ENCODE data around the gene CCDC142.
A peak's percentile ranks its signal among the peaks of the same experiment; 100 is the strongest.
"Not testable (repeated sequence)": the region's sequence is repeated elsewhere in the genome, so short reads cannot be mapped to it uniquely, and the experiment has no call there.

Gene CCDC142

DNA sequence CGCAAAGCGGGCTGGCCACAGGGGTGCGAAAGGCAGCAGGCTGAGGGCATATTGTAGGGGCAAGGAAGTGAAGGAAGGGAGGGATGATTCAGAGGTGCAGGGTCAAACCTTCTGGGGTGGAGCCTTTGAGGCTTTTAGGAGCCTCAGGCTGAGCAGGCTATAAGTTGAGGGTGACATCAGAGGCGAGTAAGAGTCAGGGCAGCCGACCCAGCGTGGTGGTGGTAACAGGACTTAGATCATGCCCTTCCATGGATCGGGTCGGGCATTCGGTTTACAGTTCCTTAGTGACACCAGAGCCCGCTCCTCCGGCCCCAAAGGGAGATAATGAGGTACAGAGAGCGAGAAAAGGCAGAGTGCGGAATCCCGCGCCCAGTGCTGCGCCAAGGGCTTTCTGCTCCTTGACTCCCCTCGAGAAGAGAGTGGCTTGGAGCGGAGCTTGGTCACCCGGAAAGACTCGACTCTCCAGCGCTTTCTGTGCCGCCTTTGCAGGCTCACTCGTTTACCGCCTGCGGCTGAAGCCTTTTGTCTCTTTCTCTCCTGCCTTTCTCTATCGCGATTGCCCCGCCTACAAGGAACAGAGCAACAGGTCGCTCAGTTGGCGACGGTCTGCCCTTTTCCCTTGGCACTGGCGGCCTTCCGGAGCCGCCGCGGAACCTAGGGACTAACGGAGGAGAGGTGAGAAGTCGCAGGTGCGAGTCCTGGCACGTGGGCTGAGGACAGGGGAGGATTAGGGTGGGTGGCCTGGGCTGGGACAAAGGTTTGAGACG is 15.9 kb upstream of the CCDC142 start:
- peak; percentile 60 for DNase-seq

DNA sequence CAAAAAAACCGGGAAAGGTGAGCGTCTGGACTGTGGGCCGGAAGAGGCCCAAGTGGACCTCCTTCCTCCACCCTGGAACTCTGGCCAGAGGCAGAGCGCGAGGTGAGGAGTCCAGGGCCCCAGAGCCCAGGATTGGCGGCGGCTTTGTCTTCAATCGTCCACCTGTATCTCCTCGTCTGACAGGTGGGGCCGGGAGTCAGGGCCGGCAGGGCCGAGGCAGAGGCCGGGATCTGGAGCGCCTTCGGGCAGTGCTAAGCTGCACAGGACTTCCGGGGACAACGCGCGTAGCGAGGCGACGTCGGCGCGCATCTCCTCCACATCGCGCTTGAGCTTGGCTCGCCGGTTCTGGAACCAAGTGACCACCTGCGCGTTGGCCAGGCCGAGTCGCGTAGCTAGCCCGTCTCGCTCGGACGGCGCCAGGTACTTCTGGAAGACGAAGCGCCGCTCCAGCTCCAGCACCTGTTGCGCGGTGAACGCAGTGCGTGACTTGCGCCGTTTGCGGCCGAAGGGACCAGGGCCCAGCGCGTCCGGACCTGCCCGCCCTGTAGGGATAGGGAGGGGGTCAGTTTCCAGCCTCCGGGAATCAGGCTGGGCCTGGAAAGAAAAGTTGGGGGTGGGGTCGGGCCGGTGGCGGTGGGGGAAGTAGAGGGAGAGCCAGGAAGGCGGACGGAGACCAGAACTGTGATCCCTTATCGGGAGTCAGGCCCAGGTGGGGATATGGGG is 15.1 kb upstream of the CCDC142 start:
- DNase-seq = peak; percentile 66

DNA sequence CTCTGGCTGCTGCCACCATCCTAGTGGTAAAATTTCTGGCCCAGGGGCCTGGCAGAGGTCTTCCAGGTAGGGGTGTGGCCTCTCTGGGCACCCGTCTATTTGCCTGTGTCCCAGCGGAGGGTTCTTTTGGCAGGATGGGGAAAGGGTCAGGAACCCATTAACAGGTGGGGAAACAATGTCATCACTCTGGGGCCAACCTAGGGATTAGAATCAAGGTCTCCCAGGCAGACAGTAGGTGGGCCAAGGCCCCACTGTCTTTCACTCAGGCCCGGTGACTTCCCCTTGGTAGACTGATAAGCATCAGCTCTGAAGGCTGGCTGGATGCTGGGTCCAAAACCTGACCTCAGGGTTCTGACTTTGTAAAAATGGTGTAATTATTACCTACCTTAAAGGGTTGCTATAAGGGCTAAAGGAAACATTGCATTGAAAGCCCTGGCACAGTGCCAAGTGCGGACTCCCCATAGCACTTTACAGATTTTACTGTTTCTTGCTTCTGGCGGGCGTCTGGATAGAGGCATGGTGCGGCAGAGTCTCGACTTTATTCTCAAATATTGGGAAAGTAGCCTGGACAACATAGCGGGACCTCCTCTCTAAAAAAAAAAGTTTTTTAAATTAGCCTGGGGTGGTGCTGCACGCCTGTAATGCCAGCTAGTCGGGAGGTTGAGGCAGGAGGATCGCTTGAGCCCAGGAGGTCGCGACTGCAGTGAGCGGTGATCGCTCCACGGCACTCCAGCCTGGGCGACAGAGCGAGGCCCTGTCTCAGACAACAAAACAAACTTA is 14.4 kb upstream of the CCDC142 start:
- no peak for DNase-seq

DNA sequence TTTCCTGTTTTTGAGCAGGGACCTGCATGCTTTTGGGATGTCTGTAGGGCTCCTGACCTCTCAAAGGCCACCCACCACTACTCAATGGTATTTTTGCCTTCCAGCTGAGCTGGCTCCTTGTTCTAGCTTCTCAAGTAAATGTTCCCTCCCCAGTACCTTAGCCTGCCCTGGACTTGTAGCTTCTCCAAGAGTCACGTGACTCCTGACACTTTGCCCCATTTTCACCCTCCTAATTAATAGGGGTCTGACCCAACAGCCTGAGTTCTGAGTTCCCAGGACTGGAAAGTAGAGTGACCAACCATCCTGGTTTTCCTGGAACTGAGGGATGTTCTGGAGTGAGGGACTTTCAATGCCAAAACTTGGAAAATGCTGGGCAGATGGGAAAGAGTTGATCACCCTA is 12.6 kb upstream of the CCDC142 start:
- DNase-seq = no peak

DNA sequence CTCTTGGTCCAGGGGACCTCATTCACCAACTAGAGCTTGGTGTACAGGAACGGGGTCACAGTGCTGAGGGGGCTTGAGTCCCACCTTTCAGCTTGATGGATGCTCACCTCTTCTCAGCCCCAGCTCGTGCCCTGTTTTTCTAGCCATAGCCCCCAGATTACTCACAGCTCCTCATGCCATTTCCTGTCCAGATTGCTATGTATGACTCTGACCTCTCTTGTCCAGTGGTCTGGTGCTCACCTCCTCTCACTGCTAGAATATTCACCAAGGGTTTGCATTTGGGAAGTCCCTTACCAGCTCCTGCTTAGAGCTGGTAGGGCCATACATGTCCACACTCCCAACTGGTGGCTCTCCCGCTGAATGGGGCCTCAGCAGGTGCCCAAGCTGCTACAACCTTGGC is 10.7 kb upstream of the CCDC142 start:
- DNase-seq = no peak

DNA sequence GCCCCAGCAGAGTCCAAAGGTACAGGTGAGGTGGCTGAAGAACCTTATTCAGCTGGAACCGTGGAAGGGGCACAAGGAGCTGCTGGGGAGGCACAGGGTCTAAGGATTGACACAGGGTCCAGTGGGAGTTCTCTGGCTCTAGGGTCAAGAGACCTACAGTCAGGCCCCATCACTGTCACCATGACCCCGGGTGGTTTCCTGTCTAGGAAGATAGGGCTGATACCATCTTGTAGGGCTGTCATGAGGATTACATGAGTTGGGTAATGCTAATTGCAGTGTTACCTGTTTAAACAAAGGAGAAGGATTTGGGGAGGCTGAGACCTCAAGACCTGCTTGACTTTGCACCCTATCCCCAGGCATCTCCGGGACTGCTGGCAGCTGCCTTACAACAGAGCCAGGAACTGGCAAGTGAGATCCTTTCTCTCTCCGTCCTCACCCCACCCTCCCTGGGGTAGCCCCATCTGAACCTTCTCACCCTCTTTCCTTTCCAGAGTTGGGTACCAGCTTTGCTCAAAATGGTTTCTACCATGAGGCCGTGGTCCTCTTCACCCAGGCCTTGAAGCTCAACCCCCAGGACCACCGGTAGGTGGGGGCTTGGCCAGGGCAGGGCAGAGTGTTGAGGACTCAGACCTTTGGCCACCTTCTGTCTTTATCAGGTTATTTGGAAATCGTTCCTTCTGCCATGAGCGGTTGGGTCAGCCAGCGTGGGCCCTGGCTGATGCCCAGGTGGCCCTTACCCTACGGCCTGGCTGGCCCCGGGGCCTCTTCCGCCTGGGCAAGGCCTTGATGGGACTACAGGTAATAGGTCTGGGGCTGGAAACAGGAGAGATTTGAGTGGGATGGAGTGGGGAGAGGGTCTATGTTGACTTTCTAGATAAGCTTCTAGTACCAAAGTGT is 9.1 kb upstream of the CCDC142 start:
- DNase-seq = no peak

DNA sequence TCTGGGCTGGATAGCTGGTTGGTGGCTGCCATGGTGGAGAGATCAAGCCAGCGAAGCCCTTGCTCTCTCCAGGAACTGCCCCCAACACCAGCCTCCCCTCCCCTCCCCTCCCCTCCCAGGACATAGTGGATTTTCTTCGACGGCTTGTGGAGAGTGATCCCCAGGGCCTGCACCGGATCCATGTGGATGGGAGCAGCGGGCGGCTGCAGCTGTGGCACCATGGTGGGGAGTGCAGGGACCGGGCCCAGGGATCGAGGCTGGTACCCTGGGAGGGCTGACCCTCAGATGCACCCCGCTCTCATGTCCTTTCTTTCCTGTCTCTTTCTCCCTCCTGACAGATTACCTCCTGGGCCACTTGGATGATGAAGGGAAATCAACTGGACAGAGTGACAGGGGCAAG is 7.1 kb upstream of the CCDC142 start:
- no peak for DNase-seq

DNA sequence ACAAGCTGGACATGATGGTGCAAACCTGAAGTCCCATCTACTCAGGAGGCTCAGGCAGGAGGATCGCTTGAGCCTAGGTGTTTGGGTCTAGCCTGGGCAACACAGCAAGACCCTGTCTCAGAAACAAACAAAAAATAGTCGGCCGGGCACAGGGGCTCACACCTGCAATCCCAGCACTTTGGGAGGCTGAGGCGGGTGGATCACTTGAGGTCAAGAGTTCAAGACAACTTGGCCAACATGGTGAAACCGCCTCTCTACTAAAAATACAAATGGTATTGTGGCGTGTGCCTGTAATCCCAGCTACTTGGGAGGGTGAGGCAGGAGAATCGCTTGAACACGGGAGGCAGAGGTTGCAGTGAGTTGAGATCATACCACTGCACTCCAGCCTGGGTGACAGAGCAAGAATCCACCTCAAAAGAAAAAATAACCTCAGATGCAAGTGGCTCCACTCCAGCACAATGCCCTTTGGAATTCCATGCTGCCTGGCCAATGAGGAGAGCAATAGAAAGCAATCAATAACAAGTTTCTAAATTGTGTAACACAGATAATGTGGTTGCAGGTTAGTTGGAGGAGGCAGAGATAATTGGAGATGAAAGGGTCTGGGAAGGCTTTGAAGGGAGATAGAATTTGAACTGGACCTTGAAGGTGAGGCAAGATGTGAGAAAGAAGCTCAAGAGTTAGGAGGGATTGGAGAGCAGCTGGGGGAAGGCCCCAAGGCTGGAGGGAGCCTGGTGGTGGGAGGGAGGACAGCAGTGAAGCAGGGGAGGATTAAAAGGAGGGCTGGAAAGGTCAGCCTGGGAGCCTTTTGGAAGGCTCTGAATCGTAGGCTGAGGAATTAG is 6.1 kb upstream of the CCDC142 start:
- no peak for DNase-seq

DNA sequence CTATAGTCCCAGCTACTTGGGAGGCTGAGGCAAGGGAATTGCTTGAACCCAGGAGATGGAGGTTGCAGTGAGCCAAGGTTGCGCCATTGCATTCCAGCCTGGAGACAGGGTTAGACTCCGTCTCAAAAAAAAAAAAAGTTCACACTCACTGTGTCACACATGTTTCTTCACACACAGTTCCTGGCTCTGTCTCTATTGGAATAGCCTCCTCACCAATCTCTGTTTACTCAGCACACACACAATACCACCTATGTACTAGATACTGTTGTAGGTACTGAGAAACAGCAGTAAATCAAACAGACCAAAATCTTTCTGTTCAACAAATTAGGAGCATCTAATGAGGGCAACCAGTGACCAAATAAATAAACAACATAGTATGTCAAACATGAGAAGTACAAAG is 3.3 kb upstream of the CCDC142 start:
- DNase-seq = no peak

DNA sequence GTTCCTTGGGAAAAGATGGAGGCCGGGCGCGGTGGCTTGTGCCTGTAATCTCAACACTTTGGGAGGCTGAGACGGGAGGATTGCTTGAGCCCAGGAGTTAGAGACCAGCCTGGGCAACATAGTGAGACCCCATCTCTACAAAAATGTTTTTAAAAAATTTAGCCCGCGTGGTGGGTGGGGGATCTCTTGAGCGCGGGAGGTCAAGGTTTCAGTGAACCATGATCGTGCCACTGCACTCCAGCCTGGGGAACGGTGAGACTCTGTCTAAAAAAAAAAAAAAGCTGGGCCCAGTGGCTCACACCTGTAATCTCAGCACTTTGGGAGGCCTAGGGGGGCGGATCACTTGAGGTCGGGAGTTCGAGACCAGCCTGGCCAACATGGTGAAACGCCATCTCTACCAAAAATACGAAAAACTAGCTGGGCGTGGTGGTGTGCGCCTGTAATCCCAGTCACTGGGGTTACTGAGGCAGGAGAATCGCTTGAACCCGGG is 922 bp upstream of the CCDC142 start:
- DNase-seq = not testable (repeated sequence)

DNA sequence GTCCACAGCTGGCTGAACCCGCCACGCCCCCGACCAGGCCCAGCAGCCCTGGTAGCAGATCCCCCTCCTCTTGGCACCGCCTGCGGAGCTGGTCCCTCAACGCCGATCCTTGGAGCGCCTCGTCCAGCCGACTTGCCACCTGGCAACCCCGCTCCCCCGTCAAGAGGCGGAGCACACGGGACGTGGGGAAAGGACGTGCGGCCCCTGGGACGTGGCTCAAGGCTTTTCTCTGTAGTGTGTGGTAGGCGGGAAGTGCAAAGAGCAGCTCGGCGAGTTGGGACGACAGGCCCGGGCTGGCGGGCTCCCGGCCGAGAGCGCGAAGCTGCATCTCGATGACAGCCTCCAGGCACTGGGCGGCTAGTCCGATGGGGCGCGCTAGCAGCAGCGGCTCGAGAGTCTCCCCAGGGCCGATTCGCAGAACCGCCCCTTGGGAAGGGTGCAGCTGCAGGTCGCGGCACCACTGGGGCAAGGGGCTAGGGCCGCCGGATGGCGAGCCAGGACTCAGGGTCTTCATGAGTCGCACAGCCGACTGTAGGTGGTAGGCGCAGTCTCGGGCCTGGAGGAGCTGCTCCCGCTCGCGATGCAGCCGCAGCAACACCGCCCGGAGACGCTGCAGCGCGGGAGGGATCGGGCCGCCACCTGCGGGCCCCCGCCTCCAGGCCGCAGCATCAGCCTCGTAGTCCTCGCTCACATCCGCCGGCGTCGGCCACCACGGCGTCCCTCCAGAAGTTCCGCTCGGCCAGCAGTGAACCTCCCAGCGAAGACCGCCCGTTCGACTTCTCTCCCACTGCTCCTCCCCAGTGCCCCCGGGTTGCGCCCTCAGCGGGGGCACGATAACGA is 617 bp downstream of the CCDC142 start:
- no peak for DNase-seq

DNA sequence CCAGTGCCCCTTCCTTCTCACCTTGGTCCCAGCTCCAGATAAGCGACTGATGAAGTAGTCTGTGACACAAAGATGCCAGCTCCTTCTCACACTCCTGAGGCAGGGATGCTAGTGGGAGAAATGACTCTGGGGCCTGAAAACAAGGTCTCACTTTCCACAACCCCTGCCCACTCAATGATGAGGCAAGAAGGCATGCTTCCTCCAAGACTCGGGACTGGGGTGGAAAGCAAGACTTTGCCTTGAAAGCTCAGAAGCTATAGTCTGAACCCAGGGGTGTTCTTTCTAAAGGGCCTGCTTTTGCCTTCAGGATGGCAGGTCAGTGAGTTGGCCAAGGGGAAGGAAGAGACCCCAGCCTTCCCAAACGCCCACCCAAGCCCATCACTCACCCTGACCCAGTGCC is 1.4 kb downstream of the CCDC142 start:
- no peak for DNase-seq

DNA sequence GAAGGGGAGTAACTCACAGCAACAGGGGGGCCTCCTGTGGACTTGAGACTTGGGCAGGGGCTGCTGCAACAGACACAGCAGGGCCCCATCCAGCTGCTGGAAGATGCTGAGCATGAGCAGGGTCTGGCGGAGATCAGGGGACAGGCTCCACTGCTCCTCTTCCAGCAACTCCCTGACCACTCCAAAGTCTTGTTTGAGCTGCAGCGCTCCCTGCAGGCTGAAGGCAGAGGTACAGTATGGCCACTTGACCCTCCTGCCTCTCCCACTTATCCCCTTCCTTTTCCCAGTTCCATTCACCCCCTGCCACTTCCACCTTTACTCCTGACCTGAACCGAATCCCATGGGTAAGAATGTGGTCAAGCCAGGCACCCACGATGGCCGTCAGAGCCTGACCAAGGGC is 7.9 kb downstream of the CCDC142 start:
- DNase-seq = no peak

DNA sequence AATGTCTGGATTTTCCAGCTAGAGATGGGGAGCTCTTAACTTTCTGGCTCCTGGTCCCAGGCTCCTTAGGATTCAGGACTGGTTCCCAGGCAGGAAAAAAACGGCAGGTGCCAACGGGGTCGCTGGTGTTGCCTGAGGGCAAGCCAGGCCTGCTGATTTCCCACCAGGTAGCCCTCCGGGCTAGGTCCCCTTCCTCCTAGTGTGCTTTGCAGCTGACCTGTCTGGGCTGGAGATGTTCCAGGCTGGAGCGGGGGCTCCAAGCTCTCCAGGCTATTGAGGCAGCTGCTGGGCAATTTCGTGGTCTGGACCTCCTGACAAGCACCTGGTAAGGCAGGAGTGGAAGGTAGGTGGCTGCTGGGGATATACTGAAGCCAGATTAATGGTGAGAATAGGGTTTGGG is 8.3 kb downstream of the CCDC142 start:
- no peak for DNase-seq

DNA sequence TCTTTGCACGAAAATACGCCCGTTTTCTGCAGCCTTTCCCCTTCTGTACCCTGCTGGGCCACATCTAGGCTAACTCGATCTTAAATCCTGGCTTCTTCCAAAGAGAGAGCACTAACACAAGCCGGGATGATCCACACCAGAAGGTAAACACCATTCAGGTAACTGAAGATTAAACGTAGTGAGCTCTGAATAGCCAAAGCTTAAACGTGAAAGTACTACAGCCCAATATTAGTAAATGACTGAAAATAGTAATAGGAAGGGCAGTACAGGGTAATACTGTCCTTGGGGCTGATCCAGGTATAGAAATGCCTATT is 9.9 kb downstream of the CCDC142 start:
- no peak for DNase-seq

DNA sequence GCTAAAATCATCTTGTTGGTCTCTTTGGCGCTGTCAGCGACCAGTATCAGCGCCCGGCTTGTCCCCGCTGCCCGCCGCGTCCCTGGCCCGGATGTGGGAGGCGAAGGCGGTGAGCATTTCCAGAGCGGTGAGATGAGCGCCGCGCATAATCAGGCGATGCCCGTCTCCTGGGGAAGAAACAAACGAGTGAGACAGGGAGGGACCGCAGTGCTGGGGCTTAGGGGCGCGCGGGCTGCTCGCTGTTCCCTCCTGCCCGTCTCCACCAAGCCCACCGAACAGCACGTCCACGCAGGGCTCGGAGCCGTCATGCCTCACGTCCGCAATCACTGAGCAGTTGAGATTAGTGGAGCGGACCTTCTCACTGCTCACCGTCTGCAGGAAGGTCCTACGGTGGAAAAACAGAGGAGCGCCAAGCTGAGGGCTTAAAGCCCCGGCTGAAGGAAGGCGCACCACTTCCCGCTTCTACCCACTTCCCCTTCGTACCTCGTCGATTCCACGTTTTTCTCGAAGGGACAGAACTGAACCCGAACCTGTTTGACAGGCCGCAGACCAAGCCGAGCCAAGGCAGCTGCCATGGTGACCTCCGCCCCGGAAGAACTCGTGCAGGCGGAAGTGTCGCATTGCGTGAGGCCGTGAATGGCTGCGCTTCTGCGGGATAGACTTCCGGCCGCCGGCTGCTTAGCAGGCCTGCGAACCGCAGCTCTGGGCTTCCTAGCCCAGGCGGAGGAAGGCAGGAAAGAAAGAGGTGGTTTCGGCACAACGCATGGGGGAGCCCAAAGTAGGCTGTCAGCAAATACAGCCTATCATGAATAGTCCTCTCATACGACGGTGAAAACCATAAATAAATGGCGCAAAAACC is 10.5 kb downstream of the CCDC142 start, which contains the start of gene MRPL53:
MRPL53 (minus strand) TSS at position 595 of the 859 bp plus-strand sequence; CDS start at position 575, 20 bp downstream.
- DNase-seq = peak; percentile 97

DNA sequence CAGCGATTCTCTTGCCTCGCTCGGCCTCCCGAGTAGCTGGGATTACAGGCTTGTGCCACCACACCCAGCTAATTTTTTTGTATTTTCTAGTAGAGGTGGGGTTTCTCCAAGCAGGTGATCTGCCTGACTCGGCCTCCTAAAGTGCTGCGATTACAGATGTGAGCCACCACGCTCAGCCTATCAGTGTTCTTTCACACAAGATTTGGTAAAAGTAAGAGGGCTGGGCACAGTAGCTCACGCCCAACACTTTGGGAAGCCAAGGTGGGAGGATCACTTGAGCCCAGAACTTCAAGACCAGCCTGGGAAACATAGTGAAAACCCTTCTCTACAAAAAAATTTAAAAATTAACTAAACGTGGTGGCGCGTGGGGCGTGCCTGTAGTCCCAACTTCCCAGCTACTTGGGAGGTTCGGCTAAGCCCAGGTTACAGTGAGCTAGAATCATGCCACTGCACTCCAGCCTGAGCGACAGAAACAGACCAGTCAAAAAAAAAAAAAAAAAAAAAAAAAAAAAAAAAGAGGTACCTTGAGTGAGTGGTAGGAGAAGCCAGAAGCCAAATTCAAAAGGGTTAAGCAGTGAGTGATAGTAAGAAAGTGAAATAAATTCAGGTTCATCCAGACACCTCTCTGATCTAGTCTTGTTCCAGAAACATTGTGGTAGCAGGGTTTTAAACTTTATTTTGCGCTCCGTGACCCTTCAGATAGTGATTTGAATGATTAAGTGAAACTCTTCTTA is 11.3 kb downstream of the CCDC142 start:
- no peak for DNase-seq

DNA sequence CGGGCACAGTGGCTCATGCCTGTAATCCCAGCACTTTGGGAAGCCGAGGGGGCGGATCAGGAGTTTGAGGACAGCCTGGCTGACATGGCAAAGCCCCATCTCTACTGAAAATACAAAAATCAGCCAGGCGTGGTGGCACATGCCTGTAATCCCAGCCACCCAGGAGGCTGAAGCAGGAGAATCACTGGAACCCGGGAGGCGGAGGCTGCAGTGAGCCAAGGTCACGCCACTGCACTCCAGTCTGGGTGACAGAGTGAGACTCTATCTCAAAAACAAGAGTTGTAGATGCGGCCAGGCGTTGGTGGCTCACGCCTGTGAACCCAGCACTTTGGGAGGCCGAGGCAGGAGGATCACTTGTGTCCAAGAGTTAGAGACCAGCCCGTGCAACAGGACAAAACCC is 12.1 kb downstream of the CCDC142 start:
- not testable (repeated sequence) for DNase-seq

DNA sequence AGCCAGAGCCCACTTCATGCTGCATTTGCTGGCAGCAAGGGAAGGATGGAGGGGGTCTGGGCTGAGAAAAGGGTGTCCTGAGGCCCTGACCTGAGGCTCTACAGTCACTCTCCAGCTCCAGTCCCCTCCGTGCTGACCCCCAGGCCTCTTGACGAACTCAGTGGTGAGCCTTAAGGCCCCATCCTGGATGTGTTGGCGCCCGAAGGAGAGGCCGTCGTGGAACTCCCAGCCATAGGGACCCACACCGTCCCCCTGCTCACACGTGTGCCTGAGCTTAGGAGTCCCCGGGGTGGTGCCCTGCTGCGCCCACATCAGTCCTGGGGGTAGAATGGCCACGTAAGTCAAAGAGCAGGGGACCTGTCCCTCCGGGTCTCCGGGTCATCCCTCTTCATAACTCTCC is 18.4 kb downstream of the CCDC142 start:
- no peak for DNase-seq
